CD4-positive, alpha-beta T cell (primary cell): ENCODE data around the gene NLK. TPM values are rescaled to one million over a fixed set of nuclear protein-coding genes. Genes with fewer than 3 reads are reported as not detected.

ENCODE experiments used
- ATAC-seq: fragments of 200-7000 bp; cut with Tn5 transposase; one replicate; pipeline ENCODE4 v1.10.0; 2022; ENCODE audit warnings: mild to moderate bottlenecking; ENCODE audit not compliant: poor library complexity
- CTCF ChIA-PET: fragments of 350-600 bp; sonication (Branson Sonifier 250); formaldehyde crosslinking; loops from one replicate; lab custom pipeline; 2021; ENCODE audit warnings: antibody characterized with exemption, inconsistent platforms; lab: Charles Lee
- POLR2A ChIA-PET: fragments of 350-600 bp; sonication (Branson Sonifier 250); formaldehyde crosslinking; loops from one replicate; lab custom pipeline; 2021; ENCODE audit warnings: antibody characterized with exemption, inconsistent platforms; lab: Charles Lee
- DNase-seq, 14 experiments: peaks; one replicate each; pipeline ENCODE4 v3.0.0-alpha.2; 2013 to 2020; ENCODE audit warnings: mixed read lengths in 2 of 14
- H3K27ac ChIP-seq, 2 donors: one replicate each; pipeline versions ENCODE4 v1.5.1 to v1.7.0; 2013; ENCODE audit warnings: low read length in 2 of 2, low read depth in 1 of 2, mild to moderate bottlenecking in 1 of 2
- H3K27me3 ChIP-seq, 2 experiments: 1 replicate in 1 of 2; 2 replicates in 1 of 2; pipeline versions ENCODE4 v1.6.1 to v1.7.0; 2013; ENCODE audit warnings: low read length in 2 of 2, control low read depth in 1 of 2, mild to moderate bottlenecking in 1 of 2, moderate library complexity in 1 of 2; ENCODE audit not compliant: insufficient read depth in 2 of 2, control insufficient read depth in 1 of 2
- H3K36me3 ChIP-seq: one replicate; pipeline ENCODE4 v1.6.1; 2013; ENCODE audit warnings: low read length, control low read depth; ENCODE audit not compliant: insufficient read depth
- H3K4me1 ChIP-seq: one replicate; pipeline ENCODE4 v1.6.1; 2013; ENCODE audit warnings: low read length, control low read depth; ENCODE audit not compliant: insufficient read depth
- H3K4me3 ChIP-seq: one replicate; pipeline ENCODE4 v1.5.1; 2013; ENCODE audit warnings: mild to moderate bottlenecking, low read length, moderate library complexity
- H3K9me3 ChIP-seq, 2 experiments: 1 replicate in 1 of 2; 2 replicates in 1 of 2; pipeline versions ENCODE4 v1.6.1 to v1.7.0; 2013; ENCODE audit warnings: low read length in 2 of 2, mild to moderate bottlenecking in 2 of 2, control low read depth in 1 of 2, moderate library complexity in 1 of 2; ENCODE audit not compliant: control insufficient read depth in 1 of 2, insufficient read depth in 1 of 2
- H3K27ac Mint-ChIP-seq: one replicate; pipeline ENCODE4 v1.8.0; 2020; ENCODE audit warnings: mixed read lengths
- H3K27me3 Mint-ChIP-seq: one replicate; pipeline ENCODE4 v1.8.0; 2021; ENCODE audit warnings: mixed read lengths
- H3K36me3 Mint-ChIP-seq: one replicate; pipeline ENCODE4 v1.8.0; 2021; ENCODE audit warnings: low read depth, mixed read lengths
- H3K4me1 Mint-ChIP-seq: one replicate; pipeline ENCODE4 v1.8.0; 2021; ENCODE audit warnings: low read depth, mixed read lengths
- H3K4me3 Mint-ChIP-seq: one replicate; pipeline ENCODE4 v1.8.0; 2020; ENCODE audit warnings: mild to moderate bottlenecking, mixed read lengths
- H3K9me3 Mint-ChIP-seq: one replicate; pipeline ENCODE4 v1.8.0; 2020; ENCODE audit warnings: mixed read lengths
- CTCF ChIP-seq: fragments of 200-600 bp; IDR thresholded peaks from one replicate; pipeline ENCODE4 v1.8.0; 2022; ENCODE audit warnings: antibody characterized with exemption, mild to moderate bottlenecking
- intact Hi-C, 2 experiments: fragments of 100-400 bp; cut with DNase I in 1 of 2; cut with micrococcal nuclease in 1 of 2; formaldehyde crosslinking; loops; one replicate each; pipeline versions ENCODE4 v1.15.1 to v1.9.0; 2023 to 2025; cut with DNase I, micrococcal nuclease
- total RNA-seq, 174 experiments: library from RNA in 2 of 174; stranded (reverse) in 2 of 174; gene quantifications; one replicate each; pipeline ENCODE4 v1.2.3 and lab custom pipeline; 2021 to 2026

NLK gene
- total RNA-seq, 2 experiments from 2014 or later: 6.8 to 7.7 TPM

- H3K27ac ChIP-seq: no peak overlapping the region
- H3K4me1 ChIP-seq: no peaks in the 10 kb centered on the region
- ATAC-seq: no peak
- H3K9me3 Mint-ChIP-seq: no peaks in the 10 kb centered on the region
- H3K27me3 ChIP-seq: peaks cover 0 to 9% of the 10 kb centered on the region in 2 experiments
- H3K9me3 ChIP-seq: no peaks in the 10 kb centered on the region
- no peaks in the 10 kb centered on the region for H3K4me1 Mint-ChIP-seq
- H3K36me3 ChIP-seq: no peaks in the 10 kb centered on the region
- peaks cover 4% of the 10 kb centered on the region for H3K27me3 Mint-ChIP-seq
- DNase-seq: no peak
- ChIA-PET POLR2A (no interaction called here), CTCF (no interaction called here)
- H3K27ac Mint-ChIP-seq: no peak overlapping the region
- TF ChIP-seq CTCF: no peak
- no peak overlapping the region for H3K4me3 ChIP-seq
- intact Hi-C loops: no loop called here
- H3K4me3 Mint-ChIP-seq: no peak overlapping the region
- no peaks in the 10 kb centered on the region for H3K36me3 Mint-ChIP-seq
Observed at GRCh38 chr17:28244446-28244845, 202.0 kb downstream of the NLK start.

Other genes with a start within 250 kb of the NLK start
- under 1 TPM in 1 of 2 experiments, not detected in 1; 0.08 TPM for gene NOS2, start 242.1 kb upstream of the NLK start, total RNA-seq
- 10 to 100 TPM; 13.0 to 15.7 TPM for gene LYRM9, start 149.3 kb upstream of the NLK start, total RNA-seq